GM06990 (cell line): Measurements from ENCODE around the gene HENMT1.

Experiments used
- DNase-seq: peaks from one replicate; pipeline ENCODE4 v3.0.0-alpha.2; 2011; ENCODE audit not compliant: insufficient read length; ENCODE audit errors: extremely low read depth
- H3K27me3 ChIP-seq: replicated peaks from 2 replicates; pipeline ENCODE4 v1.6.0; 2011; ENCODE audit warnings: low read length; ENCODE audit not compliant: control insufficient read depth, insufficient read depth
- H3K36me3 ChIP-seq: 2 replicates; pipeline ENCODE4 v1.5.1; 2011; ENCODE audit warnings: low read length; ENCODE audit not compliant: control insufficient read depth, insufficient read depth
- H3K4me3 ChIP-seq: replicated peaks from 2 replicates; pipeline ENCODE4 v1.5.1; 2011; ENCODE audit warnings: low read depth, mild to moderate bottlenecking, control low read depth, low read length
- TF ChIP-seq, protein P1 (sequence below): IDR thresholded peaks from 2 replicates; pipeline ENCODE4 v1.5.1; 2011; ENCODE audit warnings: low read length, control low read depth, mild to moderate bottlenecking, inconsistent platforms; ENCODE audit not compliant: insufficient read depth, poor library complexity, severe bottlenecking

HENMT1 gene

DNA sequence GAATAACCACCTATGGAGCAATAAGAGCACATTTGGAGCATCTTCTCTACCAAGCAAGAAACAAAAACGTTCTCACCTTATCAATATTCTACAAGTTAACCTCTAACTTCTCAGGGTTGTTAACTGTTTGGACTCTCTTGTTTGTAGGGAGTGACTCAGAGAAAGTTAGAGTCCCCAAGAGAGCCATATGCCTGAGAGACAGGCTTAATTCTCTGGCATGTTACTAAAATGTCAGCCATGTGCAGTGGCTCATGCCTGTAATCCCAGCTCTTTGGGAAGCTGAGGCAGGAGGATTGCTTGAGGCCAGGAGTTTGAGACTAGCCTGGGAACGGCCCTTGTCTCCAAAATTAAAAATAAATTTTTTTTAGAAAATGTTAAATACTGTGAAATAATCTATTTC is 4.2 kb upstream of the HENMT1 start:
- Histone ChIP-seq H3K36me3 (no peaks in the 10 kb centered on the region), H3K27me3 (no peaks in the 10 kb centered on the region), H3K4me3 (no peak overlapping the region)
- no peak for DNase-seq
- TF ChIP-seq, protein P1, sequence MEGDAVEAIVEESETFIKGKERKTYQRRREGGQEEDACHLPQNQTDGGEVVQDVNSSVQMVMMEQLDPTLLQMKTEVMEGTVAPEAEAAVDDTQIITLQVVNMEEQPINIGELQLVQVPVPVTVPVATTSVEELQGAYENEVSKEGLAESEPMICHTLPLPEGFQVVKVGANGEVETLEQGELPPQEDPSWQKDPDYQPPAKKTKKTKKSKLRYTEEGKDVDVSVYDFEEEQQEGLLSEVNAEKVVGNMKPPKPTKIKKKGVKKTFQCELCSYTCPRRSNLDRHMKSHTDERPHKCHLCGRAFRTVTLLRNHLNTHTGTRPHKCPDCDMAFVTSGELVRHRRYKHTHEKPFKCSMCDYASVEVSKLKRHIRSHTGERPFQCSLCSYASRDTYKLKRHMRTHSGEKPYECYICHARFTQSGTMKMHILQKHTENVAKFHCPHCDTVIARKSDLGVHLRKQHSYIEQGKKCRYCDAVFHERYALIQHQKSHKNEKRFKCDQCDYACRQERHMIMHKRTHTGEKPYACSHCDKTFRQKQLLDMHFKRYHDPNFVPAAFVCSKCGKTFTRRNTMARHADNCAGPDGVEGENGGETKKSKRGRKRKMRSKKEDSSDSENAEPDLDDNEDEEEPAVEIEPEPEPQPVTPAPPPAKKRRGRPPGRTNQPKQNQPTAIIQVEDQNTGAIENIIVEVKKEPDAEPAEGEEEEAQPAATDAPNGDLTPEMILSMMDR = no peak

- TF ChIP-seq, protein P1 = no peak
- DNase-seq = no peak
- H3K4me3 ChIP-seq = no peak overlapping the region
- H3K27me3 ChIP-seq = no peaks in the 10 kb centered on the region
- no peaks in the 10 kb centered on the region for H3K36me3 ChIP-seq
Observed at GRCh38 chr1:108664481-108664880, 3.6 kb upstream of the HENMT1 start.

- DNase-seq = no peak
- no peaks in the 10 kb centered on the region for H3K27me3 ChIP-seq
- TF ChIP-seq, protein P1 = no peak
- H3K36me3 ChIP-seq = no peaks in the 10 kb centered on the region
- no peak overlapping the region for H3K4me3 ChIP-seq
Observed at GRCh38 chr1:108663074-108663473, 2.2 kb upstream of the HENMT1 start.

- H3K27me3 ChIP-seq = no peaks in the 10 kb centered on the region
- no peak overlapping the region for H3K4me3 ChIP-seq
- no peak for DNase-seq
- TF ChIP-seq, protein P1 = no peak
- no peaks in the 10 kb centered on the region for H3K36me3 ChIP-seq
Observed at GRCh38 chr1:108657356-108658080, 3.4 kb downstream of the HENMT1 start.

DNA sequence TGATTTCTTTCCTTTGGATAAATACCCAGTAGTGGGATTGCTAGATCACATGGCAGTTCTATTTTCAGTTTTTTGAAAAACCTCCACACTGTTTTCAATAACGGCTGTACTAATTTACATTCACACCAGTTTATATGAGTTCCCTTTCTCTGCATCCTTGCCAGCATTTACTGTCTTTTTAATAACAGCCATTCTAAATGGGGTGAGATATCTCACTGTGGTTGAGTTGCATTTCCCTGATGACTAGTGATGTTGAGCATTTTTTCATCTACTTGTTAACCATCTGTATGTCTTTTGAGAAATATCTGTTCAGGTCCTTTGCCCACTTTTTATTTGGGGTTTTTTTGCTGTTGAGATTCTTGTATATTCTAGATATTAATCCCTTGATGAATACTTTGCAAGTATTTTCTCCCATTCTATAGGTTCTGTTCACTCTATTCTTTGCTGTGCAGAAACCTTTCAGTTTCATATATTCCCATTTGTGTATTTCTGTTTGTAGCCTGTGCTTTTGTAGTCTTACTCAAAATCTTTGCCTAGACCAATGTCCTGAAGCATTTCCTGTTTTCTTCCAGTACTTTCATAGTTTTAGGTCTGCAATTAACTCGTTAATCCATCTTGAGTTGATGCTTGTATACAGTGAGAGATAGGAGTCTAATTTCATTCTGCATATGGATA is 7.3 kb downstream of the HENMT1 start:
- H3K27me3 ChIP-seq = no peaks in the 10 kb centered on the region
- TF ChIP-seq, protein P1 = no peak
- H3K36me3 ChIP-seq = no peaks in the 10 kb centered on the region
- H3K4me3 ChIP-seq = no peak overlapping the region
- no peak for DNase-seq
